IPS-20b (cell line): Measurements from ENCODE around the gene PSMA1.

ENCODE experiments used
- H3K27ac ChIP-seq: one replicate; pipeline ENCODE4 v1.5.1; 2013; ENCODE audit warnings: low read length
- H3K27me3 ChIP-seq: 2 replicates; pipeline ENCODE4 v1.6.1; 2013; ENCODE audit warnings: mild to moderate bottlenecking, low read length, inconsistent platforms; ENCODE audit not compliant: insufficient read depth
- H3K36me3 ChIP-seq: 2 replicates; pipeline ENCODE4 v1.6.1; 2013; ENCODE audit warnings: low read depth, mild to moderate bottlenecking, inconsistent platforms, low read length, moderate library complexity; ENCODE audit not compliant: insufficient read depth
- H3K4me1 ChIP-seq: 2 replicates; pipeline ENCODE4 v1.6.1; 2013; ENCODE audit warnings: mild to moderate bottlenecking, control low read depth, inconsistent platforms, low read length, moderate library complexity; ENCODE audit not compliant: insufficient read depth
- H3K4me3 ChIP-seq: 2 replicates; pipeline ENCODE4 v1.5.1; 2013; ENCODE audit warnings: mild to moderate bottlenecking, low read length, inconsistent platforms
- H3K9ac ChIP-seq: 2 replicates; pipeline ENCODE4 v1.6.1; 2013; ENCODE audit warnings: low read depth, mild to moderate bottlenecking, inconsistent platforms, low read length, moderate library complexity
- H3K9me3 ChIP-seq: 2 replicates; pipeline ENCODE4 v1.6.1; 2013; ENCODE audit warnings: mild to moderate bottlenecking, low read depth, low read length, inconsistent platforms; ENCODE audit not compliant: insufficient read depth

The PSMA1 gene

GRCh38 chr11:14499178-14499559, 21.0 kb downstream of the PSMA1 start:
- peak overlapping the region; percentile 86 for H3K4me3 ChIP-seq
- H3K9ac ChIP-seq = peak overlapping the region; percentile 92; the same call in 1 of the 2 replicates
- peaks cover 4% of the 10 kb centered on the region for H3K4me1 ChIP-seq
- no peaks in the 10 kb centered on the region for H3K27me3 ChIP-seq
- H3K36me3 ChIP-seq = peaks cover 39% of the 10 kb centered on the region
- H3K27ac ChIP-seq = no peak overlapping the region
- no peaks in the 10 kb centered on the region for H3K9me3 ChIP-seq

- Histone ChIP-seq H3K4me3 (no peak overlapping the region), H3K27me3 (no peaks in the 10 kb centered on the region), H3K9ac (no peak overlapping the region), H3K27ac (no peak overlapping the region), H3K9me3 (no peaks in the 10 kb centered on the region), H3K4me1 (no peaks in the 10 kb centered on the region), H3K36me3 (peaks cover 97% of the 10 kb centered on the region)
These were observed 39.5 kb downstream of the PSMA1 start for GRCh38 chr11:14480716-14481115.

GRCh38 chr11:14471127-14471526, 49.1 kb downstream of the PSMA1 start:
- H3K9me3 ChIP-seq = no peaks in the 10 kb centered on the region
- H3K4me3 ChIP-seq = no peak overlapping the region
- H3K36me3 ChIP-seq = peaks cover 98% of the 10 kb centered on the region
- H3K27ac ChIP-seq = no peak overlapping the region
- H3K9ac ChIP-seq = no peak overlapping the region
- H3K27me3 ChIP-seq = no peaks in the 10 kb centered on the region
- no peaks in the 10 kb centered on the region for H3K4me1 ChIP-seq

GRCh38 chr11:14463623-14464022, 56.6 kb downstream of the PSMA1 start:
- Histone ChIP-seq H3K36me3 (peaks cover 96% of the 10 kb centered on the region), H3K4me1 (no peaks in the 10 kb centered on the region), H3K27me3 (no peaks in the 10 kb centered on the region), H3K27ac (no peak overlapping the region), H3K9me3 (no peaks in the 10 kb centered on the region), H3K9ac (no peak overlapping the region), H3K4me3 (no peak overlapping the region)

GRCh38 chr11:14460147-14460546, 60.0 kb downstream of the PSMA1 start:
- Histone ChIP-seq H3K4me3 (no peak overlapping the region), H3K9me3 (no peaks in the 10 kb centered on the region), H3K27ac (no peak overlapping the region), H3K4me1 (no peaks in the 10 kb centered on the region), H3K9ac (no peak overlapping the region), H3K36me3 (peaks cover 93% of the 10 kb centered on the region), H3K27me3 (no peaks in the 10 kb centered on the region)

GRCh38 chr11:14458377-14458776, 61.8 kb downstream of the PSMA1 start:
- Histone ChIP-seq H3K27me3 (no peaks in the 10 kb centered on the region), H3K9me3 (no peaks in the 10 kb centered on the region), H3K4me1 (no peaks in the 10 kb centered on the region), H3K4me3 (no peak overlapping the region), H3K27ac (no peak overlapping the region), H3K9ac (no peak overlapping the region), H3K36me3 (peaks cover 75% of the 10 kb centered on the region)

GRCh38 chr11:14455648-14456430, 64.3 kb downstream of the PSMA1 start:
- no peak overlapping the region for H3K9ac ChIP-seq
- no peak overlapping the region for H3K4me3 ChIP-seq
- no peaks in the 10 kb centered on the region for H3K4me1 ChIP-seq
- no peaks in the 10 kb centered on the region for H3K27me3 ChIP-seq
- H3K27ac ChIP-seq = no peak overlapping the region
- H3K9me3 ChIP-seq = no peaks in the 10 kb centered on the region
- H3K36me3 ChIP-seq = peaks cover 52% of the 10 kb centered on the region
